Measurements from ENCODE around the gene SPCS3.
A peak's percentile ranks its signal among the peaks of the same experiment; 100 is the strongest.
"Not testable (repeated sequence)": the region's sequence is repeated elsewhere in the genome, so short reads cannot be mapped to it uniquely, and the experiment has no call there.

SPCS3 gene

GRCh38 chr4:176277162-176277904 is 42.4 kb upstream of the SPCS3 start:
- Histone ChIP-seq H3K4me1 (ENCODE audit: insufficient read depth, insufficient read length) (peaks cover 2% of the 10 kb centered on the region), H3K27me3 (ENCODE audit: insufficient read depth, insufficient read length) (no peaks in the 10 kb centered on the region), H3K36me3 (ENCODE audit: insufficient read depth, insufficient read length, low read length) (no peaks in the 10 kb centered on the region), H3K4me3 (ENCODE audit: insufficient read length, low read depth) (no peak overlapping the region), H3K9ac (ENCODE audit: insufficient read length, low read depth) (no peak overlapping the region), H3K9me3 (ENCODE audit: insufficient read depth, low read length) (no peaks in the 10 kb centered on the region)
- no peak for TF ChIP-seq YY1 (IDR thresholded peaks at IDR 0.05; ENCODE audit: insufficient read depth, insufficient read length)
- no peak for TF ChIP-seq SUZ12 (IDR thresholded peaks at IDR 0.05; ENCODE audit: extremely low read depth, insufficient read depth, insufficient read length)
- TF ChIP-seq ZNF274 (IDR thresholded peaks at IDR 0.05; ENCODE audit: low read depth, low read length): no peak
- DNase-seq (ENCODE audit: low read depth, low spot score): peak; percentile 13

GRCh38 chr4:176279560-176279959 is 40.2 kb upstream of the SPCS3 start:
- not testable (repeated sequence) for H3K9me3 ChIP-seq (ENCODE audit: insufficient read depth, low read length); H3K27me3 ChIP-seq (ENCODE audit: insufficient read depth, insufficient read length)

GRCh38 chr4:176286728-176287127 is 33.0 kb upstream of the SPCS3 start:
- H3K4me1 ChIP-seq (ENCODE audit: insufficient read depth, insufficient read length): no peaks in the 10 kb centered on the region
- no peak overlapping the region for H3K4me3 ChIP-seq (ENCODE audit: insufficient read length, low read depth)
- no peak for DNase-seq (ENCODE audit: low read depth, low spot score)
- H3K9me3 ChIP-seq (ENCODE audit: insufficient read depth, low read length): no peaks in the 10 kb centered on the region
- H3K9ac ChIP-seq (ENCODE audit: insufficient read length, low read depth): no peak overlapping the region
- TF ChIP-seq ZNF274 (IDR thresholded peaks at IDR 0.05; ENCODE audit: low read depth, low read length): no peak
- TF ChIP-seq YY1 (IDR thresholded peaks at IDR 0.05; ENCODE audit: insufficient read depth, insufficient read length): no peak
- TF ChIP-seq SUZ12 (IDR thresholded peaks at IDR 0.05; ENCODE audit: extremely low read depth, insufficient read depth, insufficient read length): no peak
- no peaks in the 10 kb centered on the region for H3K36me3 ChIP-seq (ENCODE audit: insufficient read depth, insufficient read length, low read length)
- H3K27me3 ChIP-seq (ENCODE audit: insufficient read depth, insufficient read length): no peaks in the 10 kb centered on the region

More at GRCh38 chr4:176279560-176279959, 40.2 kb upstream of the SPCS3 start:
- H3K9ac ChIP-seq (ENCODE audit: insufficient read length, low read depth); DNase-seq (ENCODE audit: low read depth, low spot score); H3K4me1 ChIP-seq (ENCODE audit: insufficient read depth, insufficient read length); H3K36me3 ChIP-seq (ENCODE audit: insufficient read depth, insufficient read length, low read length); H3K4me3 ChIP-seq (ENCODE audit: insufficient read length, low read depth): not testable (repeated sequence)

- H3K4me1 ChIP-seq (ENCODE audit: insufficient read depth, insufficient read length): no peaks in the 10 kb centered on the region
These were observed 32.2 kb upstream of the SPCS3 start for GRCh38 chr4:176287546-176287945.

GRCh38 chr4:176288020-176288419 is 31.7 kb upstream of the SPCS3 start:
- TF ChIP-seq SUZ12 (IDR thresholded peaks at IDR 0.05; ENCODE audit: extremely low read depth, insufficient read depth, insufficient read length) (no peak), YY1 (IDR thresholded peaks at IDR 0.05; ENCODE audit: insufficient read depth, insufficient read length) (no peak), ZNF274 (IDR thresholded peaks at IDR 0.05; ENCODE audit: low read depth, low read length) (no peak)
- H3K9ac ChIP-seq (ENCODE audit: insufficient read length, low read depth): no peak overlapping the region
- no peaks in the 10 kb centered on the region for H3K36me3 ChIP-seq (ENCODE audit: insufficient read depth, insufficient read length, low read length)
- no peak overlapping the region for H3K4me3 ChIP-seq (ENCODE audit: insufficient read length, low read depth)
- DNase-seq (ENCODE audit: low read depth, low spot score): no peak
- no peaks in the 10 kb centered on the region for H3K27me3 ChIP-seq (ENCODE audit: insufficient read depth, insufficient read length)
- no peaks in the 10 kb centered on the region for H3K9me3 ChIP-seq (ENCODE audit: insufficient read depth, low read length)
- H3K4me1 ChIP-seq (ENCODE audit: insufficient read depth, insufficient read length): no peaks in the 10 kb centered on the region

More at GRCh38 chr4:176287546-176287945, 32.2 kb upstream of the SPCS3 start:
- Histone ChIP-seq H3K9ac (ENCODE audit: insufficient read length, low read depth) (no peak overlapping the region), H3K9me3 (ENCODE audit: insufficient read depth, low read length) (no peaks in the 10 kb centered on the region), H3K4me3 (ENCODE audit: insufficient read length, low read depth) (no peak overlapping the region), H3K27me3 (ENCODE audit: insufficient read depth, insufficient read length) (no peaks in the 10 kb centered on the region), H3K36me3 (ENCODE audit: insufficient read depth, insufficient read length, low read length) (no peaks in the 10 kb centered on the region)
- no peak for TF ChIP-seq YY1 (IDR thresholded peaks at IDR 0.05; ENCODE audit: insufficient read depth, insufficient read length)
- no peak for TF ChIP-seq SUZ12 (IDR thresholded peaks at IDR 0.05; ENCODE audit: extremely low read depth, insufficient read depth, insufficient read length)
- no peak for TF ChIP-seq ZNF274 (IDR thresholded peaks at IDR 0.05; ENCODE audit: low read depth, low read length)
- DNase-seq (ENCODE audit: low read depth, low spot score): no peak

- TF ChIP-seq YY1 (IDR thresholded peaks at IDR 0.05; ENCODE audit: insufficient read depth, insufficient read length): no peak
- TF ChIP-seq ZNF274 (IDR thresholded peaks at IDR 0.05; ENCODE audit: low read depth, low read length): no peak
- TF ChIP-seq SUZ12 (IDR thresholded peaks at IDR 0.05; ENCODE audit: extremely low read depth, insufficient read depth, insufficient read length): no peak
- no peaks in the 10 kb centered on the region for H3K36me3 ChIP-seq (ENCODE audit: insufficient read depth, insufficient read length, low read length)
- no peaks in the 10 kb centered on the region for H3K27me3 ChIP-seq (ENCODE audit: insufficient read depth, insufficient read length)
- no peak for DNase-seq (ENCODE audit: low read depth, low spot score)
- no peaks in the 10 kb centered on the region for H3K9me3 ChIP-seq (ENCODE audit: insufficient read depth, low read length)
- H3K4me3 ChIP-seq (ENCODE audit: insufficient read length, low read depth): no peak overlapping the region
- H3K4me1 ChIP-seq (ENCODE audit: insufficient read depth, insufficient read length): no peaks in the 10 kb centered on the region
- no peak overlapping the region for H3K9ac ChIP-seq (ENCODE audit: insufficient read length, low read depth)
These were observed 30.2 kb upstream of the SPCS3 start for GRCh38 chr4:176289561-176289960.

- Histone ChIP-seq H3K4me1 (ENCODE audit: insufficient read depth, insufficient read length) (no peaks in the 10 kb centered on the region), H3K27me3 (ENCODE audit: insufficient read depth, insufficient read length) (no peaks in the 10 kb centered on the region), H3K9ac (ENCODE audit: insufficient read length, low read depth) (no peak overlapping the region), H3K4me3 (ENCODE audit: insufficient read length, low read depth) (no peak overlapping the region), H3K36me3 (ENCODE audit: insufficient read depth, insufficient read length, low read length) (no peaks in the 10 kb centered on the region), H3K9me3 (ENCODE audit: insufficient read depth, low read length) (no peaks in the 10 kb centered on the region)
- TF ChIP-seq SUZ12 (IDR thresholded peaks at IDR 0.05; ENCODE audit: extremely low read depth, insufficient read depth, insufficient read length): no peak
- no peak for TF ChIP-seq ZNF274 (IDR thresholded peaks at IDR 0.05; ENCODE audit: low read depth, low read length)
- no peak for DNase-seq (ENCODE audit: low read depth, low spot score)
These were observed 29.2 kb upstream of the SPCS3 start for GRCh38 chr4:176290520-176290919.

Measured in NT2/D1 (cell line).